A549 (cell line): ENCODE results near the gene LSR.

ENCODE experiments used
- BCL3 ChIP-seq: fragments of >200 bp; sonication (Bioruptor Twin); formaldehyde crosslinking; IDR thresholded peaks from 3 replicates; pipeline ENCODE4 v1.6.1; 2016
- CHD2 ChIP-seq: fragments of 150-350 bp; IDR thresholded peaks from 2 replicates; pipeline ENCODE4 v1.6.1; 2014; ENCODE audit warnings: low read length; ENCODE audit not compliant: partially characterized antibody
- CTCF ChIP-seq: fragments of >200 bp; sonication (Bioruptor Twin); formaldehyde crosslinking; IDR thresholded peaks from 3 replicates; pipeline ENCODE4 v1.5.1; 2016
- POLR2A ChIP-seq: IDR thresholded peaks from 2 replicates; pipeline ENCODE4 v1.6.1; 2012; ENCODE audit warnings: mild to moderate bottlenecking, low read length
- SREBF2 ChIP-seq: fragments of 450-650 bp; IDR thresholded peaks from 2 replicates; pipeline ENCODE4 v1.6.1; 2014; ENCODE audit warnings: mild to moderate bottlenecking, moderate library complexity

GRCh38 chr19:35262101-35262761 lies 13.4 kb downstream of the LSR start:
- TF ChIP-seq SREBF2 = no peak
- peak; percentile 22 for TF ChIP-seq POLR2A
- no peak for TF ChIP-seq CTCF
- no peak for TF ChIP-seq BCL3
- no peak for TF ChIP-seq CHD2
